Measurements from ENCODE around the gene ZMIZ1. TPM values are rescaled to one million over a fixed set of nuclear protein-coding genes. Genes with fewer than 3 reads are reported as not detected.

The ZMIZ1 gene
- total RNA-seq, 1 donor from 2014 or later = 93.9 TPM

DNA sequence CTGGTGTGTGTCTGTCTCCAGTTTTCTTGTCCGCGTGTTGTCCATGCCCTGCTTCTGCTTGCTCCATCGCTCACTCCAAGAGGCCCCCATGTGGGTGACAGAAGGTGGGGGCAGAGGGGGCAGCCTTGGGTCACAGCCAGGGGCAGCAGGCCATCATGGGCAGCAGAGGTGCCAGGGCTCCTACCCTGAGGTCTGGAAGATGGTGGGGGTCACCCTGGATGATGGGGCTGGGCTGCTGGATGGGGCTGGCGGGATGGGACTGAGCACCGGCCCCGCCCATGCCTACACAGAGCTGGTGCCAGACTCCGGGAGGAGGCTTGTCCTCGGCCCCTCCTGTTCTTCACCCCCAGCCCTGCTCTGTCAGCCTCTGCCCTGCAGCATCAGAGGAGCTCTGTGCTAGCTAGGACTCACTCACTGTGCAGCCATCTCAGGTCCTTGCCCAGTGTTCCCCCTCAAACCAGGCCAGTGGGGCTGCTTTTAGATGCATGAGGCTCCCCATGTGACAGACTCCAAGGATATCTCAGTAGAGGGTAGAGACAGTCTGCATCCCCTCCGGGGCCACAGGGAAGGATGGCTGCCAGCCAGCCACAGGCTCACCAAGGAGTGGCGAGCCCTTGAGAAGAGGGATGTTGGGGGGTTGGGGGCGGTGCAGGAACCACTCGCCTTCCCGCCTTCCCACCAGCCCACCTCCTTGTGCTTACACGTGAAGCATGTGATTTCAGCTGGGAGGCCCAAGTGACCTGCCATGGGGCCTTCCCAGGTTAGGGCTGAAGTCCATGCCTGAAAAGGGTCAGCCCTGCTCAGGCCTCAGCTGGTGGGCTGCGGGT is 243.0 kb downstream of the ZMIZ1 start:
- H3K4me1 Mint-ChIP-seq = peaks cover 12% of the 10 kb centered on the region
- H3K27ac Mint-ChIP-seq = no peak overlapping the region
- no peaks in the 10 kb centered on the region for H3K9me3 Mint-ChIP-seq
- intact Hi-C loops (cut with micrococcal nuclease) = no loop called here
- no peak for TF ChIP-seq CTCF (IDR thresholded peaks at IDR 0.05)
- CTCF ChIA-PET = no interaction called here
- POLR2A ChIA-PET = no interaction called here
- ATAC-seq (ENCODE audit: low read depth) = no peak
- H3K4me3 Mint-ChIP-seq = no peak overlapping the region
- no peaks in the 10 kb centered on the region for H3K27me3 Mint-ChIP-seq
- no peak for DNase-seq
- peaks cover 66% of the 10 kb centered on the region for H3K36me3 Mint-ChIP-seq (ENCODE audit: low read depth)

DNA sequence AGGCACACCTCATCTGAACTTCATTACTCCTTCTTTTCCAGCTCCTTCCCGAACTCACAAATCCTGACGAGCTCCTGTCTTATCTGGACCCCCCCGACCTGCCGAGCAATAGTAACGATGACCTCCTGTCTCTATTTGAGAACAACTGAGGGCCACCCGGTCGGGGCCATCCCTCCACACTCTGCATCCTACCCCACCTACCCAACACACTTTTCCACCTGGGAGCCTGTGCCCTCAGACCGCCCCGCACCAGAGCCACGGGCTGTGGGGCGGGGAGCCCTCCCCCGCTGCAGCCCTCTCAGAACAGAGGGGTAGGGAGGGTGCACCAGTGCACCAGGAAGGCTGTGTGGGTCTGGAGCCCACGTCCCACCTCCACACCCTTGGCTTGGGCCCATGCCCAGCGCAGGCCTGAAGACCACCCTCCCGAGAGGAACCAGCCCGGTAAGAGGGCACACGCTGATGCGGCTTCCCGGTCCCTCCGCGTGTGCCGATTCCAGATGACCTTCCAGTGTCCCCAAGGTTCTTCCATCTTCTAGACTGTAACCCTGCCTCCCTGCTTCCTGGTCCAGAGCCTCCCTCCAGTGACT is 243.9 kb downstream of the ZMIZ1 start:
- Mint-ChIP-seq H3K36me3 (ENCODE audit: low read depth) (peaks cover 60% of the 10 kb centered on the region), H3K27ac (no peak overlapping the region), H3K4me3 (no peak overlapping the region), H3K9me3 (no peaks in the 10 kb centered on the region), H3K27me3 (no peaks in the 10 kb centered on the region), H3K4me1 (peaks cover 21% of the 10 kb centered on the region)
- DNase-seq = no peak
- no peak for TF ChIP-seq CTCF (IDR thresholded peaks at IDR 0.05)
- POLR2A ChIA-PET = no interaction called here
- intact Hi-C loops (cut with micrococcal nuclease) = no loop called here
- CTCF ChIA-PET = no interaction called here
- ATAC-seq (ENCODE audit: low read depth) = no peak

- DNase-seq (no peak), ATAC-seq (ENCODE audit: low read depth) (no peak)
- Mint-ChIP-seq H3K4me3 (no peak overlapping the region), H3K9me3 (no peaks in the 10 kb centered on the region), H3K4me1 (peaks cover 27% of the 10 kb centered on the region), H3K27ac (no peak overlapping the region), H3K36me3 (ENCODE audit: low read depth) (peaks cover 53% of the 10 kb centered on the region), H3K27me3 (no peaks in the 10 kb centered on the region)
- intact Hi-C loops (cut with micrococcal nuclease) = no loop called here
- CTCF ChIA-PET = no interaction called here
- TF ChIP-seq CTCF (IDR thresholded peaks at IDR 0.05) = no peak
- POLR2A ChIA-PET = no interaction called here
Observed at GRCh38 chr10:79313320-79313719, 244.6 kb downstream of the ZMIZ1 start.

GRCh38 chr10:79313911-79314439 is 245.2 kb downstream of the ZMIZ1 start:
- ChIA-PET CTCF (no interaction called here), POLR2A (no interaction called here)
- Mint-ChIP-seq H3K27ac (no peak overlapping the region), H3K9me3 (no peaks in the 10 kb centered on the region), H3K36me3 (ENCODE audit: low read depth) (peaks cover 48% of the 10 kb centered on the region), H3K4me3 (no peak overlapping the region), H3K4me1 (peaks cover 34% of the 10 kb centered on the region), H3K27me3 (no peaks in the 10 kb centered on the region)
- DNase-seq (no peak), ATAC-seq (ENCODE audit: low read depth) (no peak)
- intact Hi-C loops (cut with micrococcal nuclease) = no loop called here
- TF ChIP-seq CTCF (IDR thresholded peaks at IDR 0.05) = no peak

- no peak overlapping the region for H3K27ac Mint-ChIP-seq
- DNase-seq = no peak
- no peaks in the 10 kb centered on the region for H3K27me3 Mint-ChIP-seq
- H3K9me3 Mint-ChIP-seq = no peaks in the 10 kb centered on the region
- peaks cover 38% of the 10 kb centered on the region for H3K36me3 Mint-ChIP-seq (ENCODE audit: low read depth)
- TF ChIP-seq CTCF (IDR thresholded peaks at IDR 0.05) = no peak
- no peak overlapping the region for H3K4me3 Mint-ChIP-seq
- CTCF ChIA-PET = no interaction called here
- no peak for ATAC-seq (ENCODE audit: low read depth)
- POLR2A ChIA-PET = interaction anchor here (3.1 to 3.7 kb wide), 2 partner anchors 29 to 71 kb away, joined by 30 to 37 read pairs; no protein-coding TSS in a partner anchor
- intact Hi-C loops (cut with micrococcal nuclease) = no loop called here
- peaks cover 35% of the 10 kb centered on the region for H3K4me1 Mint-ChIP-seq
Observed at GRCh38 chr10:79314761-79315601, 246.2 kb downstream of the ZMIZ1 start.
